Stimulated activated naive CD4-positive, alpha-beta T cell (primary cell): ENCODE results near the gene SHTN1.

Source experiments
- DNase-seq, 6 experiments: peaks; one replicate each; lab custom pipeline; 2025; lab: John Stamatoyannopoulos, UW

SHTN1 gene

GRCh38 chr10:116985611-116986010 is 19.4 kb downstream of the SHTN1 start:
- no peak for DNase-seq

DNA sequence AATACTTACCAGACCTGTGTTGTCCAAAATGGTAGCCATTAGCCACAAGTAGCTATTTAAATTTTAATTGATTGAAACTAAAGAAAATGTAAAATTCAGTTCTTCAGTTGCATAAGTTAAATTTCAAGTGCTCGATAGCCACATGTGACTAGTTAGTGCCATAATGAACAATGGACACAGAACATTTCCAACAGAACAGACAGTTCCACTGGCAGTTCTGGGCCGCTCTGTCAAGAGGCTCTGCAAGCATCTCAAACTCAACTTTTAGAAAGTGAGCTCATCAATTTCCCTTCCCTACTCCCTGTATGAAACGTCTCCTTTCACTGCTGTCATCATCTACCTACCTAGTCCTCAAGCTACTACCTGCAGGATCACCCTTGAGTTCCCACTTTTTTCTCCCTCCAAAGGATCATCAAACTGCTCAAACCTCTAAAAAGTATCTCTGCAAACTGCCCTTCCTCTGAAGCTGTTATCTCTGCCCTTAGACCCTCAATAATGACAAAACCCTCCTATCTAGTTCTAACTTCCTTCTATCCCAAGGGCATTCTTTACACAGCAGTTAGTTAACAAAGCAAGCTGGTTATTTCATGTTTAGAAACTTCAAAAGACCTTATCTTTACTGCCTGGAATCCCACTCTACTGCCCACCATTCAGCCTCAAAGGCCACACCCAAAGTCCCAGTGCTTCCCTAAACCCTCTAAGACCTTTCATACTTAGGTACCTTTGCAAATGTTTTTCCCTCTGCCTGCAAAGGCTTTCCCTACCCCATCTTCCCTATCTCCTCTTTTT is 20.6 kb downstream of the SHTN1 start:
- DNase-seq = no peak

DNA sequence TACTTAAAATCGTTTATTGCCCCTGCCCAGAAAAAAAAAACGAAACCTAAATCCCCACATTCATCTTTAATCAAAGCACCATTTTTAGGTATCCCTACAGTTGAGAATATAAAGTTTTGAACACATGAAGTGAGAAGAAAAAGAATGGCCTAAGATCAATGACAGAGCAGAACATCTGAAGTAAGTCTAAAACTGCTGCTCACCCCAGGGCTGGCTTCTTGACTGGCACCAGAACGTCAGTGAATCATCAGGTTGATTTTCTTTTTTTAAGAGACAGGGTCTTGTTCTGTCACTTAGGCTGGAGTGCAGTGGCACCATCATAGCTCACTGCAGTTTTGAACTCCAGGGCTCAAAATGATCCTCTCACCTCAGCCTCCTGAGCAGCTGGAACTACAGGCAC is 24.9 kb downstream of the SHTN1 start:
- no peak for DNase-seq

- no peak for DNase-seq
Measured at GRCh38 chr10:116978901-116979300, 26.1 kb downstream of the SHTN1 start.

DNA sequence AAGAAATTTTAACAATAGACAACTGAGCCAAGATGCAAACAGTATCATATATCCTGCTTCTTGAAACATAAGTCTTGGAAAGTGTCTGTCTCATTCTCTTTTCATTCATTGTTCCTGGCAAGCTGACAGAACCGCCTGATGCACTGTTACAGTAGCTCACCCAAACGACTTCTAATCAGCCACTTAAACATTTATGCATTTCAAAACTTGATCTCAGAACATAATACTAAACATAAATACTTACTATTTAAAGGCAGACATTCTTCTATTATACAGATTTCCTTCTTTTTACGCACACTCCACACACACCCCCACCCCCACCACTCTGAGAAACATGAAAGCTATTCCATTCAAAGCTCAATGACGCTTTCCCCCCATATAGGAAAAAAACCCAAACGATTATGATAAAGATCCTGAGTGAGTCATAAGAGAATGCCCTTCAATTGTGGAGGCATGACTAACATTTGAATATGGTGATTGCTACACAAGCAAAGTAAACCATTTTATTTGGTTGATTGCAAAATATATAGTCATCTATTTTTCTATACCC is 30.5 kb downstream of the SHTN1 start:
- no peak for DNase-seq

GRCh38 chr10:116973946-116974455 is 31.0 kb downstream of the SHTN1 start:
- DNase-seq = no peak

DNA sequence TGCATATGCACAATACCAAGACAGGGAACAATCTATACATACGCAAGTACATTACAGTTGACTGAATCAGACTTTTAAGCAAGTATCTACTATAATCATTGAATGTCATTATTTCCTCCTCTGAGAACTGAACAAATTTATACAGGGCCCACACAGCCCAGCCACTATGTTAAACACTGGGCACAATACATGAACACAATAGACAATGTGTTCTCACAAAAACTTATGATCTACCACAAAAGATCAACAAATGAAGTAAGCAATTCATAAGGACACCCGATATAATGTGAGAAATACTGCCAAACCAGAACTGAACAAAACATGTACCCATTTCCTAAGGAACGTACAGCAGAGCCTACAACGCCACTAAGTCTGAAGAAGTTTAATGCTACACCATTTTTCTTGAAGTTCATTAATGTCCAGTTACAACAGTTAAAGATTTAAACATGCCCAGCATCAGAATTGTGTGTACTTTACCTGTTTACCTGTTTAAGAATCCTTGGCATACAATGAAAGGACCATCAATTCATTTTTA is 31.5 kb downstream of the SHTN1 start:
- DNase-seq = no peak

DNA sequence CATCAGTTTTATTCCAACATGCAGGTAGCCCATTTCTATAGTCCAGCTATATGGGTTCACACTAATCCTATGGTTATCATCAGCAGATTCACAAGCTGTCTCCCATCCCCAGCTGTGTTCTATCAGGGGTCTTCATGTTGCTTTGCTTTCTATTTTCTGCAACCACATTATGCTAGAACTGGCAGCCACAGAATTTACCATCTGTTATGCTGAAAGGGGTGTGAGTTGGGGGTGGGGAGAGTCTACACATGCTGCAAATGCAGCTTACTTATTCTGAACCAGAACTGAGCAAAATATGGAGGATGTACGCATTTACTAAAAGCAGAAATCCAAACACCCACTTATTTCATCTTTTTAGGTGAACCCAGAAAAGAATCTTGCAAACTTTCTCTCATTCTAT is 32.9 kb downstream of the SHTN1 start:
- no peak for DNase-seq

DNA sequence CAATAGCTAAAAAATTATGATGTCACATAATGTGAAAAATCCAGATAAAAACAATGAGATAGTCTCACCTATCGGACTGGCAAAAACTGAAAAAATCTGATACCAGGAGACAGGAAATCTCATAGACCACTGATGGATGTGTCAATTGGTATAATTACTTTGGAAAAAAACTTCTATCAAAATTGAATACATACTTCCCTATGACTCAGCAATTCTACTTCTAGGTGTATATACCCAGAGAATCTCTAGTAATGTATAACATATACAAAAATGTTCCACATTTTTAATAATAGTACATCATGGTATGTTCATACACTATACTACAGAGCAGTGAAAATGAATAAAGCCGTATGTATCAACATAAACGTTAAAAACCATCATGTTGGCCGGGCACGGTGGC is 34.9 kb downstream of the SHTN1 start:
- no peak for DNase-seq

DNA sequence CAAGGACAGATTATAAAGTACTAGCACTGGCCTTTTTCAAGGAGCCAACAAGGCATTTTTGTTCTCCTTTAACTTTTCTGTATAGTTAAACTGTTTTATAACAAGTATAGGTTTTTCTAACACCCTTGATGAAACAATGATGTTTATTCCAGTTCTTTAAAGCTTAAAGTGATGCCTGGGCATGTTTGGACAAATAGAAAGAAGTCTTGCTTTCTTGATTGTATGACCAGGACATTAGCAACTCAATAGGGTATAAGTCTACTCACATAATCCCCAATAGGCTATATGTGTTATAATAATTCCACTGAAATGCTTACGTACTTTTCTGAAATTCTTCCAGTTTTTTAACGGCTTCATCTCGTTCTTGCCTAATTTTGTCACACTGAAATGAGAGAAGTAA is 36.7 kb downstream of the SHTN1 start:
- DNase-seq = no peak

DNA sequence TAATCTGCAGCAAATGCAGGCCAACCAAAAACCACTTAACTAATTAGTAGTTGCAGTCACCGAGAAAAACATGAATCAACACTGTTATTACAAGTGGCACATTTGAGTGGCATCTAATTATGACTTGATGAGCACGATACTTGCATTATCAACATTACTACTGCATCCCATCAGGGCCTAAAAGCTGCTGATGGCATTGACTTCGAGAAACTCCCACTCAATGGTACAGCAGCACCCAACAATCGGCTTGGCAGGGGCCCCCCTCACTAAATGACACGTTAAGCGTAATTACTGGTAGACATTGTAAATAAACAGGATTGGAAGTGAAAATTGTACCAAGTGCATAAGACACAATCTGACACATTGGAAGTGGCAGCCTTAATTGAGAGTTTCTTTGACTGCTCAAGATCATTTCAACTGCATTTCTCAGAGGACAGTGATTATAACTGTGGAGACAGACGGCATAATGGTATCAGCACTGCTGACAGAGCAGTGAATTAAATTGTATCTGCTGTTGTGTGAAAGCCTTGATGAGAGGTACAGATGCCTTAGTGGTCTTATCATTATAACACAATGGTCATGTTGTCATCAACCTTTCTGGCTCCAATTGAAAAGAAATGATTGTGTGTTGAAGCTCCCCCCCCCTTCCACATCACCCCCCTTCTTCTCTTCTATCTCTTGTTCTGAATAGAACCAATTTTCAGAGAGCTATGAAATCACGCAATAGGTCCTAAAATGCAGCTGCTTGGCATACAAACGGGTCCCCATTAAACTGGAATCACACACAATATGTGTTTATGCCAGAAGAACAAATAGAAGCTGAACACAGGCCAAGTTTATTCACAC is 43.4 kb downstream of the SHTN1 start:
- DNase-seq = no peak

- no peak for DNase-seq
Measured at GRCh38 chr10:116960066-116960776, 44.8 kb downstream of the SHTN1 start.

- no peak for DNase-seq
Measured at GRCh38 chr10:116952729-116953128, 52.3 kb downstream of the SHTN1 start.

DNA sequence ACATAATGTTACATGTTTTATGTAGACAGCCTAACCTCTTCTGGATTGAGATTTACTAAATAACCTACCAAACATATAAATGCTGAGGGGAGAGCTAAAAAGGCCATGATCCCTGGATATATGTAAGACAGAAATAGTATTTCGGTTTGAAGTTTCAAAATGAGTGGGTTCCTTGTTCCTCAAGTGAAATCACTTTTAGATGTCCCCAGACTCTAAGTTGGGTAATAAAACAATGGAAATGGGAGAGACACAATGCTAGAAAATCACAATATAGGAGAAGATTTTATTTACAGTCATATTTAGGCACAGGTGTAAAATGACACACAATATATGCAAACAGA is 56.5 kb downstream of the SHTN1 start:
- no peak for DNase-seq

DNA sequence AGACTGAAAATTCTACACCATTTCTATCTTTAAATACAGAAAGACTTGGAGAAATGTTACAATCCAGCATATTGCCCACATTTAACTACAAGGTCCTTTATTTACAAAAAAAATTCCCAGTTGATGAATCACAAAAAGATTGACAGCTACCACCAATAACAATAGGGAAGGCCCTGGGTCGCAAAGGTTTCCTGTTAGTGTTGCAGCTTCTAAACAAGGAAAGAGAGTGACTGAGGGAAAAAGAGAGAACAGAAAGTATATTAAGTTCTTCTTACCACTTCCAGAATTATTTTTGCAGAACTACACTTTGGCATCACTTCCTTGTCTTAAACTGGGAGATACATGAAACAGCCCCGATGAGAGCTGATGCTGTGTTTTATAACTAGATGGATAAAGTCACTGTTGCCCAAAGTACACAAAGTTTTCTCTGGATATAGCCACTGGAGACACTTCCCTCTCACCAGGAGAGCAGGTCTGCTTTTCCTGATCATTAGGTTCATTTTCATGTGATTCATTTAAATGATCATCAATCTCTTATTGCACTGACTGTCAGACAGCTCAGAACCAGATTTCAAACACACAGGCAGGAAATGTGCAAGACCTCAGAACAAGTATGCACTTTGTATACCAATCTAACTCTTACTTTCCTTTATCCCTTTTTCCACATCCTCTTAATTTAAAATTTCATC is 57.0 kb downstream of the SHTN1 start:
- no peak for DNase-seq

- no peak for DNase-seq
Measured at GRCh38 chr10:116944911-116945310, 60.1 kb downstream of the SHTN1 start.

DNA sequence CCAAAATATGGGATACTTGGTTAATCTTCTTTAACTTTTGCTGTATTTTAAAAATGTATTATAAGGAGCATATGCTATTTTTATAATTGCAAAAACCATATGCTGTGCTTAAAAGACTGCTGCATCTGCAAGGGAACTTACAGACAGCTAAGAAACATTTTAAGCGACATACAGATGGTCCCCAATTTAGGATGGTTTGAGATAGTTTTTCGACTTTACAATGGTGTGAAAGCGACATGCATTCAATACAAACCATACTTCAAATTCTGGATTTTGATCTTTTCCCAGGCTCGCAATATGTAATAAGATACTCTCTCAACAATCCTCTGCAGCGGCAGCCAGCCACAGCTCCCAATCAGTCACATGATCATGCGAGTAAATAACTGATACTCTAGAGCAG is 73.2 kb downstream of the SHTN1 start:
- DNase-seq = no peak

GRCh38 chr10:116926426-116926825 is 78.6 kb downstream of the SHTN1 start:
- DNase-seq = no peak

DNA sequence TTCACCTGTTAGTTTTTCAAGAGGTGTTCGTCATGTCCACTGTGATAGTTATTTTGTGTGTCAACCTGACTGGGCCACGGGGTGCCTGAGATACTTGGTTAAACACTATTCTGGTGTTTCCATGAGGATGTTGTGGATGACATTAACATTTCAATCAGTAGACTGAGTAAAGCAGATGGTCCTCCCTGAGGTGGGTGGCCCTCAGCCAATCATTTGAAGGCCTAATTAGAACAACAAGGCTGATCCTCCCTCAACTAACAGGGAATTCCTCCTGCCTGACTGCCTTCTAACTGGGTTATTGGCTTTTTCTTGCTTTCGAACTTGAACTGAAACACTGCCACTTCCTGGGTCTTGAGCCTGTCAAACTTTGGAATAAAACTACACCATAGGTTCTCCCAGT is 79.9 kb downstream of the SHTN1 start:
- no peak for DNase-seq

DNA sequence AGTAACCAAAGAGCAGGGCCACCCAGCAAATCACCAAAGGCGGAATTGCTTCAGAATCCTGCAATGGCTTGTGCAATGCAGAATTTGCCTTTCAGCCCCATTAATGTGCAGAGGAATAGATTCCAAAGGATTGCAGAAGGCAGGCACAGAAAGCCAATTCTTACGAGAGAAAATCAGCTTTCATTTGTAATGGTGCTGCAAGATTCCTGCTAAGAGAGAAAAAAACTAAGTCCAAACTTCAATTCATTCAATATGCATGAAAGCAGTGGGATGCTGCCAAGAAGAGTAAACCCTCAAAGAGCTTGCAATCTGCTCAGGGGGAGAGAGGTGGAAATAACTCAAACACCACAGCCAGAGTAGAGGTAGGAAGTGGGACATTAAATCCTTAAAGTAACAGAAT is 85.3 kb downstream of the SHTN1 start:
- no peak for DNase-seq

DNA sequence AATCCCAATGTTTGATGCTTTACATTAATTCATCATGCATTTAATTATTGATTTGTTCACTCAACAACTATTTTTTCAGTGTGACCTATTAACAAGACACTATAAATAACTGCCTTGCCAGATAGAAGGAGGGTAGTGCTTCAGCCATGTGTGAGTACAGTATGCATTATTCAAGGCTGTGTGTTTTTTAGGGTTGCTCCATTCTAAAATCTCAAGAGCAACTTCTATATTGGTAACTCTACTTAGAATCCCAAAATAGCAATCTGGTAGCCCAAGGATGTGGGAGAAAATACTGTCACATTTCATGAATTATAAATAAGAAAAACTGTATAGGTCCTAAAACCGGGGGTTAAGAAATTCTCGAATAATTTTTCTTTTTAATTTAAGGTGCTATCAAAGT is 85.8 kb downstream of the SHTN1 start:
- DNase-seq = no peak

GRCh38 chr10:116918583-116918982 is 86.4 kb downstream of the SHTN1 start:
- DNase-seq = no peak
